ENCODE data around the gene ZNF740. TPM values are rescaled to one million over a fixed set of nuclear protein-coding genes. Genes with fewer than 3 reads are reported as not detected.
A peak's percentile ranks its signal among the peaks of the same experiment; 100 is the strongest.

Gene ZNF740
- total RNA-seq, 1 donor from 2014 or later: 38.4 TPM

- H3K27ac Mint-ChIP-seq: no peak overlapping the region
- no peak for DNase-seq (ENCODE audit: low spot score)
- Histone ChIP-seq H3K79me2 (ENCODE audit: low read depth) (no peaks in the 10 kb centered on the region), H3K36me3 (no peaks in the 10 kb centered on the region), H3K4me3 (no peak overlapping the region), H3F3A (ENCODE audit: low read depth) (peaks cover 14% of the 10 kb centered on the region), H2AFZ (replicated peaks) (no peak overlapping the region), H3K9ac (no peak overlapping the region), H3K4me1 (no peaks in the 10 kb centered on the region), H3K27me3 (peaks cover 30% of the 10 kb centered on the region), H4K20me1 (ENCODE audit: low read depth) (peaks cover 21% of the 10 kb centered on the region), H3K4me2 (no peak overlapping the region), H3K9me3 (ENCODE audit: low read depth) (no peaks in the 10 kb centered on the region), H3K27ac (no peak overlapping the region)
- peaks cover 18% of the 10 kb centered on the region for H3K27me3 Mint-ChIP-seq (ENCODE audit: insufficient read depth, low read depth)
- H3K4me3 Mint-ChIP-seq: no peak overlapping the region
- H3K4me1 Mint-ChIP-seq: no peaks in the 10 kb centered on the region
- TF ChIP-seq EZH2 (IDR thresholded peaks at IDR 0.05): no peak
- TF ChIP-seq EZH2phosphoT487 (IDR thresholded peaks at IDR 0.05): no peak
- TF ChIP-seq, protein P1, sequence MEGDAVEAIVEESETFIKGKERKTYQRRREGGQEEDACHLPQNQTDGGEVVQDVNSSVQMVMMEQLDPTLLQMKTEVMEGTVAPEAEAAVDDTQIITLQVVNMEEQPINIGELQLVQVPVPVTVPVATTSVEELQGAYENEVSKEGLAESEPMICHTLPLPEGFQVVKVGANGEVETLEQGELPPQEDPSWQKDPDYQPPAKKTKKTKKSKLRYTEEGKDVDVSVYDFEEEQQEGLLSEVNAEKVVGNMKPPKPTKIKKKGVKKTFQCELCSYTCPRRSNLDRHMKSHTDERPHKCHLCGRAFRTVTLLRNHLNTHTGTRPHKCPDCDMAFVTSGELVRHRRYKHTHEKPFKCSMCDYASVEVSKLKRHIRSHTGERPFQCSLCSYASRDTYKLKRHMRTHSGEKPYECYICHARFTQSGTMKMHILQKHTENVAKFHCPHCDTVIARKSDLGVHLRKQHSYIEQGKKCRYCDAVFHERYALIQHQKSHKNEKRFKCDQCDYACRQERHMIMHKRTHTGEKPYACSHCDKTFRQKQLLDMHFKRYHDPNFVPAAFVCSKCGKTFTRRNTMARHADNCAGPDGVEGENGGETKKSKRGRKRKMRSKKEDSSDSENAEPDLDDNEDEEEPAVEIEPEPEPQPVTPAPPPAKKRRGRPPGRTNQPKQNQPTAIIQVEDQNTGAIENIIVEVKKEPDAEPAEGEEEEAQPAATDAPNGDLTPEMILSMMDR (IDR thresholded peaks at IDR 0.05): no peak
- H3K36me3 Mint-ChIP-seq: peaks cover 23% of the 10 kb centered on the region
- no peaks in the 10 kb centered on the region for H3K9me3 Mint-ChIP-seq
These were observed 10.8 kb downstream of the ZNF740 start for GRCh38 chr12:53191096-53191884.

- Histone ChIP-seq H3F3A (ENCODE audit: low read depth) (peaks cover 14% of the 10 kb centered on the region), H3K79me2 (ENCODE audit: low read depth) (no peaks in the 10 kb centered on the region), H3K4me1 (no peaks in the 10 kb centered on the region), H3K27me3 (peaks cover 38% of the 10 kb centered on the region), H2AFZ (replicated peaks) (no peak overlapping the region), H4K20me1 (ENCODE audit: low read depth) (peaks cover 21% of the 10 kb centered on the region), H3K27ac (no peak overlapping the region), H3K36me3 (no peaks in the 10 kb centered on the region), H3K4me2 (no peak overlapping the region), H3K4me3 (no peak overlapping the region), H3K9me3 (ENCODE audit: low read depth) (no peaks in the 10 kb centered on the region), H3K9ac (no peak overlapping the region)
- H3K36me3 Mint-ChIP-seq: peaks cover 16% of the 10 kb centered on the region
- H3K9me3 Mint-ChIP-seq: no peaks in the 10 kb centered on the region
- no peak for DNase-seq (ENCODE audit: low spot score)
- TF ChIP-seq, protein P1 (IDR thresholded peaks at IDR 0.05): no peak
- TF ChIP-seq EZH2phosphoT487 (IDR thresholded peaks at IDR 0.05) (no peak), EZH2 (IDR thresholded peaks at IDR 0.05) (no peak)
- peaks cover 18% of the 10 kb centered on the region for H3K27me3 Mint-ChIP-seq (ENCODE audit: insufficient read depth, low read depth)
- H3K4me3 Mint-ChIP-seq: peak overlapping the region; percentile 9
- H3K27ac Mint-ChIP-seq: no peak overlapping the region
- no peaks in the 10 kb centered on the region for H3K4me1 Mint-ChIP-seq
These were observed 11.5 kb downstream of the ZNF740 start for GRCh38 chr12:53191885-53192530.

DNA sequence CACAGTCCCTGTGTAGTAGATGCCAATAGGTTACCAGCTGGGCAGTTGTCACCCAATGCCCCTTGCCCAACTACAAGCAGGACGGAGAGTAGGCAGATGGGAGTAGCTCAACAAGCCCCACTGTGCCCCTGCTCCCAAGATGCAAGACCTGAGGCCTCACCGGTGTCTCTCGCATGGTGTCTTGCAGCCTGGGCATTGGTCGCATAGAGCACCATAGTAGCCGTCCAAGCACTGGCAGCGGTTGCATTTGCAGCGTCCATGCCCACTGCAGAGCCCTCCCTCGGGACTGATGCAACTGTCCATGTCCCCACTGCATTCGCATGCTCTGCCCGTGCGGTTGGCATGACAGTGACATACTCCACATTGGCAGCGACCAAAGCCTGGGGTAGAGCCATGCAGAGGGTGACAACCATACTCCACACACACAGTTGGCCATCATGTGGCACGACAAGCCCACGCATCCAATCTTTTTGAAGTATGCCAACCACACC, 12.1 kb downstream of the ZNF740 start:
- no peak overlapping the region for H3K27ac ChIP-seq
- Mint-ChIP-seq H3K27ac (no peak overlapping the region), H3K4me1 (no peaks in the 10 kb centered on the region), H3K36me3 (peaks cover 10% of the 10 kb centered on the region), H3K27me3 (ENCODE audit: insufficient read depth, low read depth) (peaks cover 16% of the 10 kb centered on the region), H3K4me3 (no peak overlapping the region), H3K9me3 (no peaks in the 10 kb centered on the region)
- H3F3A ChIP-seq (ENCODE audit: low read depth): peaks cover 14% of the 10 kb centered on the region
- peaks cover 21% of the 10 kb centered on the region for H4K20me1 ChIP-seq (ENCODE audit: low read depth)
- no peaks in the 10 kb centered on the region for H3K79me2 ChIP-seq (ENCODE audit: low read depth)
- TF ChIP-seq EZH2phosphoT487 (IDR thresholded peaks at IDR 0.05) (no peak), EZH2 (IDR thresholded peaks at IDR 0.05) (no peak)
- TF ChIP-seq, protein P1 (IDR thresholded peaks at IDR 0.05): no peak
- no peaks in the 10 kb centered on the region for H3K36me3 ChIP-seq
- H3K27me3 ChIP-seq: peaks cover 43% of the 10 kb centered on the region
- no peak overlapping the region for H3K4me2 ChIP-seq
- no peaks in the 10 kb centered on the region for H3K9me3 ChIP-seq (ENCODE audit: low read depth)
- H2AFZ ChIP-seq (replicated peaks): no peak overlapping the region
- H3K9ac ChIP-seq: no peak overlapping the region
- H3K4me1 ChIP-seq: no peaks in the 10 kb centered on the region
- H3K4me3 ChIP-seq: no peak overlapping the region
- no peak for DNase-seq (ENCODE audit: low spot score)
